Loucy (cell line): ENCODE data around the gene ANKRD13D.

ENCODE experiments used
- H2AFZ ChIP-seq: fragments of 200-600 bp; sonication (generic); 2 replicates; pipeline ENCODE4 v1.6.0; 2016; ENCODE audit warnings: antibody characterized with exemption, mild to moderate bottlenecking, low read length, moderate library complexity
- H3F3A ChIP-seq: fragments of 200-600 bp; 2 replicates; pipeline ENCODE4 v1.6.0; 2016; ENCODE audit warnings: antibody characterized with exemption, low read depth, mild to moderate bottlenecking
- H3K27me3 ChIP-seq: fragments of 200-600 bp; sonication (generic); 2 replicates; pipeline ENCODE4 v1.6.1; 2014; ENCODE audit warnings: low read length, mild to moderate bottlenecking; ENCODE audit not compliant: insufficient read depth, poor library complexity, severe bottlenecking
- H3K36me3 ChIP-seq: fragments of 200-600 bp; sonication (generic); 2 replicates; pipeline ENCODE4 v1.6.1; 2016; ENCODE audit warnings: low read length; ENCODE audit not compliant: insufficient read depth
- H3K4me1 ChIP-seq: fragments of 200-600 bp; sonication (generic); 2 replicates; pipeline ENCODE4 v1.5.1; 2014; ENCODE audit warnings: low read length, mild to moderate bottlenecking; ENCODE audit not compliant: insufficient read depth, poor library complexity, severe bottlenecking
- H3K4me2 ChIP-seq: fragments of 200-600 bp; sonication (generic); 2 replicates; pipeline ENCODE4 v1.6.0; 2014; ENCODE audit warnings: antibody characterized with exemption, low read length, low read depth, mild to moderate bottlenecking; ENCODE audit not compliant: poor library complexity, severe bottlenecking
- H3K4me3 ChIP-seq: fragments of 200-600 bp; sonication (generic); 2 replicates; pipeline ENCODE4 v1.5.1; 2014; ENCODE audit warnings: low read length, mild to moderate bottlenecking, mixed read lengths; ENCODE audit not compliant: poor library complexity, severe bottlenecking
- H3K79me2 ChIP-seq: fragments of 200-600 bp; sonication (generic); 2 replicates; pipeline ENCODE4 v1.6.1; 2014; ENCODE audit warnings: low read length; ENCODE audit not compliant: insufficient read depth
- H3K9ac ChIP-seq: fragments of 200-600 bp; sonication (generic); 2 replicates; pipeline ENCODE4 v1.6.0; 2014; ENCODE audit warnings: mild to moderate bottlenecking, low read depth, low read length, moderate library complexity; ENCODE audit not compliant: poor library complexity, severe bottlenecking
- H3K9me2 ChIP-seq: fragments of 200-600 bp; sonication (generic); replicated peaks from 2 replicates; pipeline ENCODE4 v1.6.1; 2016; ENCODE audit warnings: low read depth, low read length, mixed read lengths
- H3K9me3 ChIP-seq: fragments of 200-600 bp; sonication (generic); 2 replicates; pipeline ENCODE4 v1.6.1; 2014; ENCODE audit warnings: mild to moderate bottlenecking, antibody characterized with exemption, low read length, low read depth; ENCODE audit not compliant: insufficient read depth
- H4K20me1 ChIP-seq: fragments of 200-600 bp; sonication (generic); 2 replicates; pipeline ENCODE4 v1.6.0; 2014; ENCODE audit warnings: antibody characterized with exemption, low read length, mild to moderate bottlenecking; ENCODE audit not compliant: insufficient read depth, poor library complexity, severe bottlenecking
- EZH2phosphoT487 ChIP-seq: fragments of 200-600 bp; IDR thresholded peaks from 2 replicates; pipeline ENCODE4 v1.6.1; 2018; ENCODE audit warnings: antibody characterized with exemption, mild to moderate bottlenecking, moderate library complexity, borderline replicate concordance
- TF ChIP-seq, protein P1 (sequence below): fragments of 200-600 bp; sonication (generic); conservative IDR thresholded peaks from 2 replicates; pipeline ENCODE4 v1.5.1; 2014; ENCODE audit warnings: mild to moderate bottlenecking, antibody characterized with exemption, low read length

ANKRD13D gene

GRCh38 chr11:67261640-67261945 is 27.5 kb upstream of the ANKRD13D start:
- H3K4me3 ChIP-seq, result no peak overlapping the region
- H3K36me3 ChIP-seq, result peaks cover 7% of the 10 kb centered on the region; the same call in 1 of the 2 replicates
- peaks cover 11% of the 10 kb centered on the region; the same call in 1 of the 2 replicates for H3F3A ChIP-seq
- no peak overlapping the region for H2AFZ ChIP-seq
- no peaks in the 10 kb centered on the region for H3K9me3 ChIP-seq
- H3K9me2 ChIP-seq, result no peaks in the 10 kb centered on the region
- TF ChIP-seq EZH2phosphoT487, result no peak
- no peak overlapping the region for H3K9ac ChIP-seq
- H4K20me1 ChIP-seq, result no peaks in the 10 kb centered on the region
- peaks cover 13% of the 10 kb centered on the region for H3K4me1 ChIP-seq
- no peak overlapping the region for H3K4me2 ChIP-seq
- peaks cover 1% of the 10 kb centered on the region for H3K79me2 ChIP-seq
- no peaks in the 10 kb centered on the region for H3K27me3 ChIP-seq

DNA sequence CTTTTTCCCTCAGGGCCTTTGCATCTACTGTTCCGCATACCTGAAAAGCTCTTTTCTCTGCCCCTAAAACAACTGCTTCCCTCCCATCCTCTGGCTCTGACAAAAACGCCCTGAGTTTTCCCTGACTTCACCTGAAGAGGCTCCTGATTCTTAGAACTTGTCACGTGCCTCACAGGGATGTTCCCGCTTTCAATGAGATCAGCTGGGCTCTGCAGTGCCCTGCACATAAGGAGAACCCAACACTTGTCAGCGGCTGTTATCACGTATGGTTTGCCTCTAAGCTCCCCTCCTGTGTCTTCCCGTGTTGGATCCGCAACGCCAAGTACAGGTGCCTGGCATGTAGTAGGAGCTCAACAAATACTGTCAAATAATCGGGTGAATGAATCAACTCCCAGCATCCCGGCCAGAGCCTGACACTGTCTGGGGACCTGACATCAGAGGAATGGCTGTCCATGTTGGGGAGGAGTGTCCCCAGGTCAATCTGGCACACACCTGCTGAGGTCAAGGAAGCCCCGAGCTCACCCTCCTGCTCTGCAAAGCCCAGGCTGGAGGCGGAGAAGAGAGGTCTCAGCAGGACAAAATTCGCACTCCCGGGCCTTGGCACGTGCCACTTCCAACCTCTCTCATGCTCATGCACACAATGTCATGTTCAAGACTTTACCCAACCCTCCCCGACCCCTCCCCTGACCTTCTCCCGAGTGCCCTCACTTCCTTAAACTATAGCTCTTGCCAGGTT is 27.0 kb upstream of the ANKRD13D start:
- H3K79me2 ChIP-seq, result peaks cover 6% of the 10 kb centered on the region
- no peaks in the 10 kb centered on the region for H3K9me3 ChIP-seq
- peaks cover 2% of the 10 kb centered on the region; the same call in 1 of the 2 replicates for H3K36me3 ChIP-seq
- H3F3A ChIP-seq, result peaks cover 7% of the 10 kb centered on the region; the same call in 1 of the 2 replicates
- H3K9ac ChIP-seq, result peak overlapping the region; percentile 63
- H3K4me1 ChIP-seq, result peaks cover 13% of the 10 kb centered on the region
- peak overlapping the region; percentile 59 for H2AFZ ChIP-seq
- TF ChIP-seq, protein P1, sequence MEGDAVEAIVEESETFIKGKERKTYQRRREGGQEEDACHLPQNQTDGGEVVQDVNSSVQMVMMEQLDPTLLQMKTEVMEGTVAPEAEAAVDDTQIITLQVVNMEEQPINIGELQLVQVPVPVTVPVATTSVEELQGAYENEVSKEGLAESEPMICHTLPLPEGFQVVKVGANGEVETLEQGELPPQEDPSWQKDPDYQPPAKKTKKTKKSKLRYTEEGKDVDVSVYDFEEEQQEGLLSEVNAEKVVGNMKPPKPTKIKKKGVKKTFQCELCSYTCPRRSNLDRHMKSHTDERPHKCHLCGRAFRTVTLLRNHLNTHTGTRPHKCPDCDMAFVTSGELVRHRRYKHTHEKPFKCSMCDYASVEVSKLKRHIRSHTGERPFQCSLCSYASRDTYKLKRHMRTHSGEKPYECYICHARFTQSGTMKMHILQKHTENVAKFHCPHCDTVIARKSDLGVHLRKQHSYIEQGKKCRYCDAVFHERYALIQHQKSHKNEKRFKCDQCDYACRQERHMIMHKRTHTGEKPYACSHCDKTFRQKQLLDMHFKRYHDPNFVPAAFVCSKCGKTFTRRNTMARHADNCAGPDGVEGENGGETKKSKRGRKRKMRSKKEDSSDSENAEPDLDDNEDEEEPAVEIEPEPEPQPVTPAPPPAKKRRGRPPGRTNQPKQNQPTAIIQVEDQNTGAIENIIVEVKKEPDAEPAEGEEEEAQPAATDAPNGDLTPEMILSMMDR, result no peak
- no peak for TF ChIP-seq EZH2phosphoT487
- H3K9me2 ChIP-seq, result no peaks in the 10 kb centered on the region
- no peaks in the 10 kb centered on the region for H4K20me1 ChIP-seq
- peak overlapping the region; percentile 27 for H3K4me3 ChIP-seq
- H3K4me2 ChIP-seq, result peak overlapping the region; percentile 66
- H3K27me3 ChIP-seq, result no peaks in the 10 kb centered on the region

- Histone ChIP-seq H3K9me2 (no peaks in the 10 kb centered on the region), H3K4me3 (peak overlapping the region; percentile 59), H2AFZ (peak overlapping the region; percentile 59), H3K9me3 (no peaks in the 10 kb centered on the region), H3K9ac (peak overlapping the region; percentile 63), H3K79me2 (peaks cover 15% of the 10 kb centered on the region), H3K4me2 (peak overlapping the region; percentile 66), H3K4me1 (peaks cover 16% of the 10 kb centered on the region), H4K20me1 (peaks cover 9% of the 10 kb centered on the region), H3K27me3 (no peaks in the 10 kb centered on the region), H3K36me3 (no peaks in the 10 kb centered on the region), H3F3A (0 out of 2 replicates have a peak, but pooled peaks cover 2% of the 10 kb centered on the region)
- TF ChIP-seq EZH2phosphoT487, result no peak
- TF ChIP-seq, protein P1, result peak; percentile 95
Observed at GRCh38 chr11:67262731-67263675, 26.1 kb upstream of the ANKRD13D start.
